IMR-90 (cell line): Measurements from ENCODE around the gene DCTN2. TPM values are rescaled to one million over a fixed set of nuclear protein-coding genes. Genes with fewer than 3 reads are reported as not detected.

Experiments used
- ATAC-seq: fragments of 200-7000 bp; cut with Tn5 transposase; 2 replicates; pipeline ENCODE4 v1.9.1; 2020; ENCODE audit warnings: low read depth, mild to moderate bottlenecking, moderate library complexity
- BruUV-seq: library from RNA; stranded (reverse); fragments of 400-500 nt; replicated peaks from 2 replicates; lab custom pipeline; 2021; lab: Mats Ljungman, UMichigan
- CTCF ChIA-PET: fragments of 300-600 bp; formaldehyde crosslinking; extraction: SDS; loops from one replicate; lab custom pipeline; 2021; ENCODE audit warnings: antibody characterized with exemption; lab: Yijun Ruan, JAX
- POLR2A ChIA-PET: fragments of 300-600 bp; sonication (Branson Sonifier 250); formaldehyde crosslinking; loops from one replicate; lab custom pipeline; 2022; ENCODE audit warnings: antibody characterized with exemption; ENCODE audit not compliant: unreplicated experiment; lab: Charles Lee
- DNase-seq: peaks from one replicate; pipeline ENCODE4 v3.0.0; 2013
- H2AFZ ChIP-seq: replicated peaks from 2 replicates; pipeline ENCODE3; 2013; ENCODE audit warnings: low read length, mild to moderate bottlenecking; ENCODE audit not compliant: poor library complexity
- H2AK5ac ChIP-seq: 2 replicates; pipeline ENCODE4 v1.6.1; 2013; ENCODE audit warnings: low read depth, low read length, inconsistent platforms
- H2AK9ac ChIP-seq: replicated peaks from 2 replicates; pipeline ENCODE3; 2013; ENCODE audit warnings: mild to moderate bottlenecking, low read depth, low read length, moderate library complexity; ENCODE audit not compliant: poor library complexity
- H2BK120ac ChIP-seq: 2 replicates; pipeline ENCODE4 v1.6.1; 2013; ENCODE audit warnings: low read depth, low read length, inconsistent platforms
- H2BK15ac ChIP-seq: 3 replicates; pipeline ENCODE4 v1.6.1; 2013; ENCODE audit warnings: low read depth, low read length, inconsistent platforms
- H2BK20ac ChIP-seq: 2 replicates; pipeline ENCODE4 v1.6.1; 2013; ENCODE audit warnings: low read depth, mild to moderate bottlenecking, inconsistent platforms, low read length, moderate library complexity
- H2BK5ac ChIP-seq: 2 replicates; pipeline ENCODE4 v1.6.1; 2013; ENCODE audit warnings: mild to moderate bottlenecking, low read depth, low read length, inconsistent platforms; ENCODE audit not compliant: poor library complexity, severe bottlenecking
- H3K14ac ChIP-seq: replicated peaks from 2 replicates; pipeline ENCODE4 v1.6.1; 2013; ENCODE audit warnings: low read depth, low read length, inconsistent platforms
- H3K18ac ChIP-seq: 2 replicates; pipeline ENCODE4 v1.6.1; 2013; ENCODE audit warnings: low read depth, low read length, control low read depth
- H3K23ac ChIP-seq: 2 replicates; pipeline ENCODE4 v1.6.1; 2013; ENCODE audit warnings: low read depth, low read length, inconsistent platforms
- H3K27ac ChIP-seq: 2 replicates; pipeline ENCODE4 v1.5.1; 2013; ENCODE audit warnings: mild to moderate bottlenecking, control low read depth, low read length; ENCODE audit not compliant: insufficient read depth
- H3K27me3 ChIP-seq: 2 replicates; pipeline ENCODE4 v1.6.1; 2013; ENCODE audit warnings: low read length; ENCODE audit not compliant: control insufficient read depth, insufficient read depth
- H3K36me3 ChIP-seq: 2 replicates; pipeline ENCODE4 v1.6.1; 2013; ENCODE audit warnings: low read length, mixed read lengths; ENCODE audit not compliant: control insufficient read depth, insufficient read depth
- H3K4ac ChIP-seq: 2 replicates; pipeline ENCODE4 v1.6.1; 2013; ENCODE audit warnings: low read depth, low read length, inconsistent platforms
- H3K4me1 ChIP-seq: 2 replicates; pipeline ENCODE4 v1.6.1; 2013; ENCODE audit warnings: low read length, mixed read lengths; ENCODE audit not compliant: control insufficient read depth, insufficient read depth
- H3K4me2 ChIP-seq: 2 replicates; pipeline ENCODE4 v1.6.1; 2013; ENCODE audit warnings: low read depth, mild to moderate bottlenecking, control low read depth, low read length, moderate library complexity
- H3K4me3 ChIP-seq: 2 replicates; pipeline ENCODE4 v1.5.1; 2013; ENCODE audit warnings: low read depth, mild to moderate bottlenecking, control low read depth, low read length, moderate library complexity; ENCODE audit not compliant: insufficient read depth
- H3K56ac ChIP-seq: 2 replicates; pipeline ENCODE4 v1.6.1; 2013; ENCODE audit warnings: low read length, inconsistent platforms; ENCODE audit not compliant: insufficient read depth; ENCODE audit errors: extremely low read depth
- H3K79me1 ChIP-seq, 2 experiments: 2 replicates each; pipeline ENCODE4 v1.6.1; 2013; ENCODE audit warnings: low read length in 2 of 2, inconsistent platforms in 1 of 2, low read depth in 1 of 2
- H3K9ac ChIP-seq: 2 replicates; pipeline ENCODE4 v1.6.1; 2013; ENCODE audit warnings: low read depth, low read length, control low read depth
- H3K9me1 ChIP-seq: 2 replicates; pipeline ENCODE4 v1.6.1; 2013; ENCODE audit warnings: low read length, inconsistent platforms; ENCODE audit not compliant: insufficient read depth
- H3K9me3 ChIP-seq: 2 replicates; pipeline ENCODE4 v1.6.1; 2013; ENCODE audit warnings: low read length; ENCODE audit not compliant: control insufficient read depth, insufficient read depth
- H4K20me1 ChIP-seq: 2 replicates; pipeline ENCODE4 v1.6.1; 2013; ENCODE audit warnings: low read length, inconsistent platforms; ENCODE audit not compliant: insufficient read depth
- H4K5ac ChIP-seq: 2 replicates; pipeline ENCODE4 v1.6.1; 2013; ENCODE audit warnings: mild to moderate bottlenecking, low read depth, low read length, control low read depth
- H4K8ac ChIP-seq, 2 experiments: 2 replicates each; pipeline ENCODE4 v1.6.1; 2013; ENCODE audit warnings: low read depth in 2 of 2, low read length in 2 of 2, control low read depth in 1 of 2, inconsistent platforms in 1 of 2
- H4K91ac ChIP-seq: 2 replicates; pipeline ENCODE4 v1.6.1; 2013; ENCODE audit warnings: low read depth, low read length, inconsistent platforms; ENCODE audit not compliant: insufficient read depth
- BHLHE40 ChIP-seq: fragments of 150-350 bp; IDR thresholded peaks from 2 replicates; pipeline ENCODE4 v1.6.1; 2016; ENCODE audit warnings: mild to moderate bottlenecking, low read depth, low read length
- CEBPB ChIP-seq: IDR thresholded peaks from 2 replicates; pipeline ENCODE4 v1.6.1; 2012; ENCODE audit warnings: low read depth, low read length, improper control_type of control experiment
- CHD1 ChIP-seq: IDR thresholded peaks from 2 replicates; pipeline ENCODE4 v1.6.1; 2012; ENCODE audit warnings: low read depth, low read length, improper control_type of control experiment
- FOS ChIP-seq: fragments of 150-350 bp; IDR thresholded peaks from 2 replicates; pipeline ENCODE4 v1.6.1; 2016; ENCODE audit warnings: low read depth, low read length
- MAFK ChIP-seq: IDR thresholded peaks from 2 replicates; pipeline ENCODE4 v1.6.1; 2012; ENCODE audit warnings: low read depth, low read length, improper control_type of control experiment
- MAZ ChIP-seq: IDR thresholded peaks from 2 replicates; pipeline ENCODE4 v1.6.1; 2012; ENCODE audit warnings: low read depth, mild to moderate bottlenecking, low read length, improper control_type of control experiment, moderate library complexity, borderline replicate concordance
- MXI1 ChIP-seq: IDR thresholded peaks from 2 replicates; pipeline ENCODE4 v1.6.1; 2012; ENCODE audit warnings: low read depth, mild to moderate bottlenecking, low read length, moderate library complexity, borderline replicate concordance
- NFE2L2 ChIP-seq: fragments of 150-350 bp; IDR thresholded peaks from 2 replicates; pipeline ENCODE4 v1.6.1; 2016; ENCODE audit warnings: low read depth, mild to moderate bottlenecking, low read length
- POLR2A ChIP-seq: IDR thresholded peaks from 2 replicates; pipeline ENCODE4 v1.6.1; 2012; ENCODE audit warnings: mild to moderate bottlenecking, low read depth, low read length
- SMC3 ChIP-seq: fragments of 150-350 bp; IDR thresholded peaks from 2 replicates; pipeline ENCODE4 v1.6.1; 2016; ENCODE audit warnings: low read depth, mild to moderate bottlenecking, antibody characterized with exemption, low read length, moderate library complexity
- WGBS, 2 experiments: methylation state at CpG; one replicate each; pipeline versions ENCODE4 v1.1.5 to v1.1.7; 2013; ENCODE audit warnings: missing lambda C conversion rate in 2 of 2; ENCODE audit not compliant: insufficient read length in 1 of 2; ENCODE audit errors: extremely low coverage in 2 of 2; 5-methylcytosine and 5-hydroxymethylcytosine counted together
- dilution Hi-C: fragments of 300-500 bp; cut with HindIII; formaldehyde crosslinking; loops from one replicate; pipeline ENCODE4 v1.14.3; 2018; ENCODE audit warnings: low sequenced_read_pairs; ENCODE audit not compliant: unreplicated experiment
- in situ Hi-C: fragments of 300-500 bp; cut with MboI; formaldehyde crosslinking; loops from 3 replicates; pipeline ENCODE4 v1.14.3; 2019; ENCODE audit warnings: low sequenced_read_pairs, inconsistent platforms, mixed read lengths
- intact Hi-C: fragments of 100-400 bp; cut with micrococcal nuclease; formaldehyde crosslinking; loops from 2 replicates; pipeline ENCODE4 v1.10.0; 2022
- polyA plus RNA-seq, 3 experiments: library from polyadenylated mRNA; depleted of rRNA; stranded (reverse); fragments of >200 nt; gene quantifications; 2 replicates each; pipeline ENCODE4 v1.2.3, GENCODE V29; 2012; ENCODE audit warnings: low replicate concordance in 1 of 3
- total RNA-seq: library from RNA; depleted of rRNA; stranded (reverse); fragments of >200 nt; gene quantifications from 2 replicates; pipeline ENCODE4 v1.2.3, GENCODE V29; 2012
- TF ChIP-seq, protein P1 (sequence below): fragments of 150-350 bp; IDR thresholded peaks from 2 replicates; pipeline ENCODE4 v1.6.1; 2016; ENCODE audit warnings: low read depth, mild to moderate bottlenecking, low read length, moderate library complexity, borderline replicate concordance
- TF ChIP-seq, protein P2 (sequence below): fragments of 150-350 bp; IDR thresholded peaks from 2 replicates; pipeline ENCODE4 v1.6.1; 2017; ENCODE audit warnings: mild to moderate bottlenecking, antibody characterized with exemption, low read length, low read depth

DCTN2 gene
- total and polyA plus RNA-seq, 2 of the 4 experiments (the other 2 are of a cell fraction): 125 to 130 TPM

DNA sequence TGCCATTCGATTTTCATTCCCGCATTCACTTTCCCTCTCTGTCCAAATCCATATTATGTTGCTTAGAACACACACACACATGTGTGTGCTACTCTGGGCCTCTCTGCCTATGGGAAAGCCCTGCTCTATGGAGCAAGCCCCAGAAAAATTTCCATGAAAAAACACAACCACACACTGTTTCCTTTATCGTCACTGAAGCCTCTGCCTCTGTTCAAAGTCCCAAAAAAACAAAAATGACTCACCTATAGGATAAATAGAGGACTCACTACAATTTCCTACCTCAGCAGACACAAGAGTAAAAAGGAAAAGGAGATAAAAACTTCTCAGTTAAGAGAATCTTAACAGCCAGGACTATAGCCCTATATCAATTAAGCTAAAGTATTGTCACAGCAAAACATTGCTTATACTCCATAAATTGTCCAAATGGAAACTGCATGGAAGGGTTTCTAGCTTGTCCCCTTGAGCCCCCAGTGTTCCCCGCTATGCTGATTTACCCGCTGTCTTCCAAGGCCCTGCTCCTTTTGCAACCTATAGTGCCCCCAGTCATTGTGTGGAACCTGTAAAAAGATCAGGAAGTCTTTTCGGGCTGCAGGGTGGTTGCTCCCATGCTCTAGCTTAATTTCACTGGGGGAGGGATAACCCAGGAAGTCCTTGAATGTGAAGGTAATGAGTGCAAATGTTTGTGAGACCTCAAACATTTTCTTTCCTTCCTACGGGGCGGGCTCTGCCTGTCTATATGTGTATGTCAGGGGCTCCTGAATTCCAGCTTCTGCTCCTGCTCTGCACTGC lies 32.9 kb upstream of the DCTN2 start:
- Histone ChIP-seq H3K9me3 (no peaks in the 10 kb centered on the region), H2AK9ac (no peak overlapping the region), H3K4ac (no peak overlapping the region), H2AFZ (no peak overlapping the region), H3K9me1 (no peaks in the 10 kb centered on the region), H3K4me1 (no peaks in the 10 kb centered on the region), H3K23ac (no peak overlapping the region), H2BK20ac (no peak overlapping the region), H3K9ac (no peak overlapping the region), H3K36me3 (no peaks in the 10 kb centered on the region), H3K4me2 (no peak overlapping the region), H2AK5ac (no peak overlapping the region), H3K14ac (no peak overlapping the region), H3K56ac (no peak overlapping the region), H2BK120ac (no peak overlapping the region), H4K8ac (no peak overlapping the region), H4K5ac (no peak overlapping the region), H3K18ac (no peak overlapping the region), H3K4me3 (no peak overlapping the region), H4K20me1 (no peaks in the 10 kb centered on the region), H3K27me3 (peaks cover 25% of the 10 kb centered on the region), H3K79me1 (no peaks in the 10 kb centered on the region), H2BK5ac (no peak overlapping the region), H4K91ac (no peak overlapping the region), H2BK15ac (no peak overlapping the region), H3K27ac (no peak overlapping the region)
- BruUV-seq: no TSS peak
- DNase-seq: peak; percentile 24
- ATAC-seq: no peak
- 100% methylated on average over 1 of the region's 8 CpGs; no CpG with 5 or more reads in 1 of the 2 experiments for WGBS, 2 experiments
- in situ Hi-C loops: loop anchor here (5.0 to 10.0 kb wide), 2 partner anchors 42 to 155 kb away; partner anchors contain the start of gene AGAP2
- TF ChIP-seq MAZ: no peak
- TF ChIP-seq, protein P1, sequence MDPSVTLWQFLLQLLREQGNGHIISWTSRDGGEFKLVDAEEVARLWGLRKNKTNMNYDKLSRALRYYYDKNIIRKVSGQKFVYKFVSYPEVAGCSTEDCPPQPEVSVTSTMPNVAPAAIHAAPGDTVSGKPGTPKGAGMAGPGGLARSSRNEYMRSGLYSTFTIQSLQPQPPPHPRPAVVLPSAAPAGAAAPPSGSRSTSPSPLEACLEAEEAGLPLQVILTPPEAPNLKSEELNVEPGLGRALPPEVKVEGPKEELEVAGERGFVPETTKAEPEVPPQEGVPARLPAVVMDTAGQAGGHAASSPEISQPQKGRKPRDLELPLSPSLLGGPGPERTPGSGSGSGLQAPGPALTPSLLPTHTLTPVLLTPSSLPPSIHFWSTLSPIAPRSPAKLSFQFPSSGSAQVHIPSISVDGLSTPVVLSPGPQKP: no peak
- TF ChIP-seq, protein P2, sequence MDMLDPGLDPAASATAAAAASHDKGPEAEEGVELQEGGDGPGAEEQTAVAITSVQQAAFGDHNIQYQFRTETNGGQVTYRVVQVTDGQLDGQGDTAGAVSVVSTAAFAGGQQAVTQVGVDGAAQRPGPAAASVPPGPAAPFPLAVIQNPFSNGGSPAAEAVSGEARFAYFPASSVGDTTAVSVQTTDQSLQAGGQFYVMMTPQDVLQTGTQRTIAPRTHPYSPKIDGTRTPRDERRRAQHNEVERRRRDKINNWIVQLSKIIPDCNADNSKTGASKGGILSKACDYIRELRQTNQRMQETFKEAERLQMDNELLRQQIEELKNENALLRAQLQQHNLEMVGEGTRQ: no peak
- no peak for TF ChIP-seq BHLHE40
- no peak for TF ChIP-seq MAFK
- TF ChIP-seq NFE2L2: no peak
- no peak for TF ChIP-seq CEBPB
- TF ChIP-seq POLR2A: no peak
- no peak for TF ChIP-seq FOS
- TF ChIP-seq SMC3: no peak
- TF ChIP-seq MXI1: no peak
- TF ChIP-seq CHD1: no peak
- ChIA-PET POLR2A (no interaction called here), CTCF (no interaction called here)
- dilution Hi-C loops: no loop called here
- intact Hi-C loops: loop anchor here (5.0 kb wide), 1 partner anchor 157 kb away; the partner anchor contains the start of gene AGAP2
